GM12878 (cell line): ENCODE data around the gene CFAP92. TPM values are rescaled to one million over a fixed set of nuclear protein-coding genes. Genes with fewer than 3 reads are reported as not detected.

Source experiments
- ATAC-seq: fragments of 200-7000 bp; cut with Tn5 transposase; 3 replicates; pipeline ENCODE4 v1.9.1; 2020; ENCODE audit warnings: mild to moderate bottlenecking, moderate library complexity
- BruUV-seq: library from RNA; stranded (reverse); fragments of 400-500 nt; replicated peaks from 2 replicates; lab custom pipeline; 2021; lab: Mats Ljungman, UMichigan
- CTCF ChIA-PET: fragments of 300-600 bp; sonication (Branson Sonifier 250); formaldehyde crosslinking; extraction: SDS; loops from one replicate; lab custom pipeline; 2021; ENCODE audit warnings: inconsistent platforms; lab: Yijun Ruan, JAX
- POLR2A ChIA-PET: fragments of 350-600 bp; formaldehyde crosslinking; extraction: SDS; loops from one replicate; lab custom pipeline; 2021; ENCODE audit warnings: inconsistent platforms; lab: Charles Lee
- RAD21 ChIA-PET: fragments of 300-600 bp; sonication (Branson Sonifier 250); formaldehyde crosslinking; loops from one replicate; lab custom pipeline; 2023; ENCODE audit warnings: antibody characterized with exemption; ENCODE audit not compliant: unreplicated experiment; lab: Charles Lee
- SMC1A ChIA-PET: fragments of 300-600 bp; sonication (Branson Sonifier 250); formaldehyde crosslinking; loops from one replicate; lab custom pipeline; 2023; ENCODE audit not compliant: unreplicated experiment, uncharacterized antibody; lab: Charles Lee
- DNase-seq: peaks from one replicate; pipeline ENCODE4 v3.0.0-alpha.2; 2011; ENCODE audit warnings: low read depth, low spot score
- FAIRE-seq: peaks from 3 replicates; lab custom pipeline; 2011; peaks lifted over from hg19 to GRCh38; lab: Jason Lieb, UNC
- H2AFZ ChIP-seq: 2 replicates; pipeline ENCODE4 v1.6.0; 2011; ENCODE audit warnings: low read depth, low read length, control low read depth; ENCODE audit not compliant: control insufficient read depth
- H3K27ac ChIP-seq: 2 replicates; pipeline ENCODE4 v1.5.1; 2011; ENCODE audit warnings: control low read depth; ENCODE audit not compliant: control insufficient read depth, insufficient read depth
- H3K27me3 ChIP-seq, 2 experiments: replicated peaks in 1 of 2; 2 replicates each; pipeline versions ENCODE4 v1.6.0 to v1.6.1; 2011; ENCODE audit warnings: low read length in 1 of 2; ENCODE audit not compliant: control insufficient read depth in 2 of 2, insufficient read depth in 2 of 2
- H3K36me3 ChIP-seq, 2 experiments: 2 replicates each; pipeline ENCODE4 v1.5.1; 2011; ENCODE audit warnings: low read length in 1 of 2; ENCODE audit not compliant: control insufficient read depth in 2 of 2, insufficient read depth in 2 of 2
- H3K4me1 ChIP-seq: 2 replicates; pipeline ENCODE4 v1.6.1; 2011; ENCODE audit warnings: mild to moderate bottlenecking, low read length, moderate library complexity, mixed read lengths; ENCODE audit not compliant: control insufficient read depth, insufficient read depth
- H3K4me2 ChIP-seq: 2 replicates; pipeline ENCODE4 v1.6.0; 2011; ENCODE audit warnings: control low read depth; ENCODE audit not compliant: control insufficient read depth, insufficient read depth
- H3K4me3 ChIP-seq: fragments of 200-600 bp; sonication (generic); 2 replicates; pipeline ENCODE4 v1.5.1; 2016
- H3K79me2 ChIP-seq: 2 replicates; pipeline ENCODE4 v1.6.0; 2011; ENCODE audit warnings: low read length; ENCODE audit not compliant: control insufficient read depth, insufficient read depth
- H3K9ac ChIP-seq: 2 replicates; pipeline ENCODE4 v1.8.0; 2011; ENCODE audit warnings: low read length, control low read depth, mixed read lengths; ENCODE audit not compliant: control insufficient read depth, insufficient read depth
- H3K9me3 ChIP-seq: replicated peaks from 3 replicates; pipeline ENCODE4 v1.5.1; 2011; ENCODE audit warnings: mild to moderate bottlenecking, low read length; ENCODE audit not compliant: control insufficient read depth, insufficient read depth
- H4K20me1 ChIP-seq: 2 replicates; pipeline ENCODE4 v1.6.0; 2011; ENCODE audit not compliant: control insufficient read depth, insufficient read depth
- BACH1 ChIP-seq: fragments of 450-650 bp; IDR thresholded peaks from 2 replicates; pipeline ENCODE4 v1.6.1; 2017; ENCODE audit warnings: mild to moderate bottlenecking, borderline replicate concordance
- HDAC2 ChIP-seq: fragments of 200-600 bp; sonication (generic); IDR thresholded peaks from 2 replicates; pipeline ENCODE4 v1.6.1; 2017
- NR2C1 ChIP-seq: fragments of 450-650 bp; IDR thresholded peaks from 2 replicates; pipeline ENCODE4 v1.6.1; 2017; ENCODE audit warnings: antibody characterized with exemption, mild to moderate bottlenecking, moderate library complexity
- ZNF622 ChIP-seq: fragments of 450-650 bp; IDR thresholded peaks from 2 replicates; pipeline ENCODE4 v1.6.1; 2017; ENCODE audit warnings: mild to moderate bottlenecking, inconsistent platforms
- WGBS: methylation state at CpG from one replicate; pipeline ENCODE4 v1.1.6; 2016; ENCODE audit warnings: low lambda C conversion rate; ENCODE audit not compliant: insufficient replicate concordance, insufficient coverage; ENCODE audit errors: missing lambda C conversion rate; 5-methylcytosine and 5-hydroxymethylcytosine counted together
- in situ Hi-C: fragments of 300-500 bp; cut with MboI; formaldehyde crosslinking; loops from 9 replicates; pipeline ENCODE4 v1.14.3; 2018; ENCODE audit warnings: mixed read lengths
- intact Hi-C: fragments of 100-400 bp; cut with micrococcal nuclease; formaldehyde crosslinking; loops from one replicate; pipeline ENCODE4 v1.14.2; 2022; ENCODE audit not compliant: unreplicated experiment
- polyA plus RNA-seq, 11 experiments: library from polyadenylated mRNA; depleted of rRNA in 4 of 11; unstranded in 6 of 11; stranded (reverse) in 5 of 11; fragments of >200 nt; fragmentation: Nextera tagmentation in 4 of 11; fragmentation: Illumina TruSeq in 1 of 11; extraction: Ambion mirVana in 4 of 11; extraction: Trizol in 1 of 11; gene quantifications; 1 replicate in 1 of 11; 2 replicates in 10 of 11; pipeline versions ENCODE4 v1.2.1 to v1.2.3, GENCODE V29; 2011 to 2016; ENCODE audit warnings: inconsistent platforms in 2 of 11, missing spikeins in 2 of 11, low read depth in 1 of 11
- total RNA-seq, 4 experiments: library from RNA; depleted of rRNA in 3 of 4; stranded (reverse); fragments of >200 nt in 3 of 4; fragmentation: Illumina TruSeq in 1 of 4; extraction: Trizol in 1 of 4; gene quantifications; 2 replicates each; pipeline versions ENCODE4 v1.2.1 to v1.2.3, GENCODE V29; 2013 to 2021
- TF ChIP-seq, protein P1 (sequence below): IDR thresholded peaks from 2 replicates; pipeline ENCODE4 v1.6.1; 2012; ENCODE audit warnings: low read depth, low read length, improper control_type of control experiment
- TF ChIP-seq, protein P2 (sequence below): fragments of 450-650 bp; formaldehyde crosslinking; IDR thresholded peaks from 2 replicates; pipeline ENCODE4 v1.4.0; 2020; ENCODE audit warnings: mild to moderate bottlenecking, moderate library complexity
- TF ChIP-seq, protein P3 (sequence below): fragments of 150-350 bp; IDR thresholded peaks from 2 replicates; pipeline ENCODE4 v1.6.1; 2016; ENCODE audit warnings: low read depth, low read length

The CFAP92 gene
- total and polyA plus RNA-seq, 10 of the 15 experiments (the other 5 are each of a cell fraction or from before 2014, with no cell fraction given), result 0.05 to 0.52 (median 0.14) TPM; not detected in 7

DNA sequence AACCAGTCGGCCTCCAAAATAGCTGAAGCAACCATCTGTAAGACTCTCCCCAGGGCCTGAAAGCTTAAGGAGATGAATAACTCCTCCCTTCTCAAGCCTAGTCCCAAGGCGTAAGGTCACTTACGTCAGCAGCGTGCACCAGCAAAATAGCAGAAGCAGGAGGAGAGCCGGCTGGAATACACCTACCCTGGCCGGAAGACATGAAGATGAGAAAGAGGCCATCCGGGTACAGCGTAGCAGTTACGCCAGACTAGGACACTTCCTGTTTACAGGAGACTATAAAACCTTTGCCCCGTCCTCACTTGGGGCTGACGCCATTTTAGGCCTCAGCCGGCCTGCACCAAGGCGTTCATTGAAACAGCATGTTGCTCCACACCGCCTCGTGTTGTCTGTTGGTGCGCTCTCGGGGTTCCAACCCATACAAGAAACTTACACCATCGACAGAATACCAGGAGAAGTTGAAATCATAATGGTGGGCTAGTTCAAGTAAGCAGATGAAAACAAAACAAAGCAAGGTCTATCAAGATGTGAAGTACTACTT is 2.5 kb downstream of the CFAP92 start:
- BruUV-seq, result no TSS peak
- no peak for ATAC-seq
- H3K9me3 ChIP-seq, result no peaks in the 10 kb centered on the region
- no peaks in the 10 kb centered on the region for H3K79me2 ChIP-seq
- ChIA-PET SMC1A (no interaction called here), CTCF (no interaction called here), POLR2A (no interaction called here)
- no peak overlapping the region for H2AFZ ChIP-seq
- H3K9ac ChIP-seq, result no peak overlapping the region
- DNase-seq, result no peak
- H3K4me2 ChIP-seq, result no peak overlapping the region
- H3K36me3 ChIP-seq, result no peaks in the 10 kb centered on the region
- intact Hi-C loops, result no loop called here
- no peak overlapping the region for H3K27ac ChIP-seq
- no peak for TF ChIP-seq NR2C1
- no peak for TF ChIP-seq BACH1
- TF ChIP-seq ZNF622, result no peak
- TF ChIP-seq, protein P1, sequence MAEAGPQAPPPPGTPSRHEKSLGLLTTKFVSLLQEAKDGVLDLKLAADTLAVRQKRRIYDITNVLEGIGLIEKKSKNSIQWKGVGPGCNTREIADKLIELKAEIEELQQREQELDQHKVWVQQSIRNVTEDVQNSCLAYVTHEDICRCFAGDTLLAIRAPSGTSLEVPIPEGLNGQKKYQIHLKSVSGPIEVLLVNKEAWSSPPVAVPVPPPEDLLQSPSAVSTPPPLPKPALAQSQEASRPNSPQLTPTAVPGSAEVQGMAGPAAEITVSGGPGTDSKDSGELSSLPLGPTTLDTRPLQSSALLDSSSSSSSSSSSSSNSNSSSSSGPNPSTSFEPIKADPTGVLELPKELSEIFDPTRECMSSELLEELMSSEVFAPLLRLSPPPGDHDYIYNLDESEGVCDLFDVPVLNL, result no peak
- TF ChIP-seq, all 136 proteins: peak for 0
- Histone ChIP-seq H3K4me1 (0 out of 2 replicates have a peak, but pooled peaks cover 4% of the 10 kb centered on the region), H3K27me3 (peaks cover 0 to 2% of the 10 kb centered on the region in 2 experiments; a peak in 2 of 4 replicates), H4K20me1 (no peaks in the 10 kb centered on the region), H3K4me3 (no peak overlapping the region)
- no peak for FAIRE-seq
- RAD21 ChIA-PET, result no interaction called here
- WGBS, result 80% methylated on average over 18 of the region's 18 CpGs
- in situ Hi-C loops, result no loop called here

DNA sequence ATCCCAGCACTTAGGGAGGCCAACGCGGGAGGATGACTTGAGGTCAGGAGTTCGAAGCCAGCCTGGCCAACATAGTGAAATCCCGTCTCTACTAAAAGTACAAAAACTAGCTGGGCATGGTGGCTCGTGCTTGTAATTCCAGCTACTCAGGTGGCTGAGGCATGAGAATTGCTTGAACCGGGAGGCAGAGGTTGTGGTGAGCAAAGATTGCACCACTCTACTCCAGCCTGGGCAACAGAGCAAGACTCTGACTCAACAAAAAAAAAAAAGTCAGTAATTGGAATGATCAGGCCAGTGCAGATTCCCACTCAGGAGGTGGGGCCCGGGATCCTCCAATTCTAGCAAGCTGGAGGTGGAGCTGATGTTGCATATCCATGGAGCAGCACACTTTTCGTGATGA is 5.6 kb downstream of the CFAP92 start:
- intact Hi-C loops, result no loop called here
- ChIA-PET CTCF (no interaction called here), SMC1A (interaction anchor here (1.0 kb wide), 1 partner anchor 18 kb away, joined by 3 read pairs; no protein-coding TSS in a partner anchor), POLR2A (no interaction called here), RAD21 (no interaction called here)
- Histone ChIP-seq H3K4me1 (no peaks in the 10 kb centered on the region), H3K36me3 (no peaks in the 10 kb centered on the region), H3K79me2 (no peaks in the 10 kb centered on the region), H3K27ac (no peak overlapping the region), H4K20me1 (no peaks in the 10 kb centered on the region), H3K4me2 (no peak overlapping the region), H2AFZ (no peak overlapping the region), H3K27me3 (no peaks in the 10 kb centered on the region; a peak in 1 of 4 replicates), H3K9me3 (no peaks in the 10 kb centered on the region), H3K9ac (no peak overlapping the region), H3K4me3 (no peak overlapping the region)
- in situ Hi-C loops, result no loop called here
- FAIRE-seq, result no peak
- ATAC-seq, result no peak
- BruUV-seq, result no TSS peak
- no peak for DNase-seq
- 48% methylated on average over 7 of the region's 8 CpGs for WGBS
- TF ChIP-seq HDAC2, result no peak
- TF ChIP-seq, protein P2, sequence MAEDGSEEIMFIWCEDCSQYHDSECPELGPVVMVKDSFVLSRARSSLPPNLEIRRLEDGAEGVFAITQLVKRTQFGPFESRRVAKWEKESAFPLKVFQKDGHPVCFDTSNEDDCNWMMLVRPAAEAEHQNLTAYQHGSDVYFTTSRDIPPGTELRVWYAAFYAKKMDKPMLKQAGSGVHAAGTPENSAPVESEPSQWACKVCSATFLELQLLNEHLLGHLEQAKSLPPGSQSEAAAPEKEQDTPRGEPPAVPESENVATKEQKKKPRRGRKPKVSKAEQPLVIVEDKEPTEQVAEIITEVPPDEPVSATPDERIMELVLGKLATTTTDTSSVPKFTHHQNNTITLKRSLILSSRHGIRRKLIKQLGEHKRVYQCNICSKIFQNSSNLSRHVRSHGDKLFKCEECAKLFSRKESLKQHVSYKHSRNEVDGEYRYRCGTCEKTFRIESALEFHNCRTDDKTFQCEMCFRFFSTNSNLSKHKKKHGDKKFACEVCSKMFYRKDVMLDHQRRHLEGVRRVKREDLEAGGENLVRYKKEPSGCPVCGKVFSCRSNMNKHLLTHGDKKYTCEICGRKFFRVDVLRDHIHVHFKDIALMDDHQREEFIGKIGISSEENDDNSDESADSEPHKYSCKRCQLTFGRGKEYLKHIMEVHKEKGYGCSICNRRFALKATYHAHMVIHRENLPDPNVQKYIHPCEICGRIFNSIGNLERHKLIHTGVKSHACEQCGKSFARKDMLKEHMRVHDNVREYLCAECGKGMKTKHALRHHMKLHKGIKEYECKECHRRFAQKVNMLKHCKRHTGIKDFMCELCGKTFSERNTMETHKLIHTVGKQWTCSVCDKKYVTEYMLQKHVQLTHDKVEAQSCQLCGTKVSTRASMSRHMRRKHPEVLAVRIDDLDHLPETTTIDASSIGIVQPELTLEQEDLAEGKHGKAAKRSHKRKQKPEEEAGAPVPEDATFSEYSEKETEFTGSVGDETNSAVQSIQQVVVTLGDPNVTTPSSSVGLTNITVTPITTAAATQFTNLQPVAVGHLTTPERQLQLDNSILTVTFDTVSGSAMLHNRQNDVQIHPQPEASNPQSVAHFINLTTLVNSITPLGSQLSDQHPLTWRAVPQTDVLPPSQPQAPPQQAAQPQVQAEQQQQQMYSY (CRISPR knock-in tag), result no peak
- TF ChIP-seq, protein P3, sequence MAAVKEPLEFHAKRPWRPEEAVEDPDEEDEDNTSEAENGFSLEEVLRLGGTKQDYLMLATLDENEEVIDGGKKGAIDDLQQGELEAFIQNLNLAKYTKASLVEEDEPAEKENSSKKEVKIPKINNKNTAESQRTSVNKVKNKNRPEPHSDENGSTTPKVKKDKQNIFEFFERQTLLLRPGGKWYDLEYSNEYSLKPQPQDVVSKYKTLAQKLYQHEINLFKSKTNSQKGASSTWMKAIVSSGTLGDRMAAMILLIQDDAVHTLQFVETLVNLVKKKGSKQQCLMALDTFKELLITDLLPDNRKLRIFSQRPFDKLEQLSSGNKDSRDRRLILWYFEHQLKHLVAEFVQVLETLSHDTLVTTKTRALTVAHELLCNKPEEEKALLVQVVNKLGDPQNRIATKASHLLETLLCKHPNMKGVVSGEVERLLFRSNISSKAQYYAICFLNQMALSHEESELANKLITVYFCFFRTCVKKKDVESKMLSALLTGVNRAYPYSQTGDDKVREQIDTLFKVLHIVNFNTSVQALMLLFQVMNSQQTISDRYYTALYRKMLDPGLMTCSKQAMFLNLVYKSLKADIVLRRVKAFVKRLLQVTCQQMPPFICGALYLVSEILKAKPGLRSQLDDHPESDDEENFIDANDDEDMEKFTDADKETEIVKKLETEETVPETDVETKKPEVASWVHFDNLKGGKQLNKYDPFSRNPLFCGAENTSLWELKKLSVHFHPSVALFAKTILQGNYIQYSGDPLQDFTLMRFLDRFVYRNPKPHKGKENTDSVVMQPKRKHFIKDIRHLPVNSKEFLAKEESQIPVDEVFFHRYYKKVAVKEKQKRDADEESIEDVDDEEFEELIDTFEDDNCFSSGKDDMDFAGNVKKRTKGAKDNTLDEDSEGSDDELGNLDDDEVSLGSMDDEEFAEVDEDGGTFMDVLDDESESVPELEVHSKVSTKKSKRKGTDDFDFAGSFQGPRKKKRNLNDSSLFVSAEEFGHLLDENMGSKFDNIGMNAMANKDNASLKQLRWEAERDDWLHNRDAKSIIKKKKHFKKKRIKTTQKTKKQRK, result no peak
